ENCODE results near the gene PLK3.
A peak's percentile ranks its signal among the peaks of the same experiment; 100 is the strongest.
"Not testable (repeated sequence)": the region's sequence is repeated elsewhere in the genome, so short reads cannot be mapped to it uniquely, and the experiment has no call there.

PLK3 gene

DNA sequence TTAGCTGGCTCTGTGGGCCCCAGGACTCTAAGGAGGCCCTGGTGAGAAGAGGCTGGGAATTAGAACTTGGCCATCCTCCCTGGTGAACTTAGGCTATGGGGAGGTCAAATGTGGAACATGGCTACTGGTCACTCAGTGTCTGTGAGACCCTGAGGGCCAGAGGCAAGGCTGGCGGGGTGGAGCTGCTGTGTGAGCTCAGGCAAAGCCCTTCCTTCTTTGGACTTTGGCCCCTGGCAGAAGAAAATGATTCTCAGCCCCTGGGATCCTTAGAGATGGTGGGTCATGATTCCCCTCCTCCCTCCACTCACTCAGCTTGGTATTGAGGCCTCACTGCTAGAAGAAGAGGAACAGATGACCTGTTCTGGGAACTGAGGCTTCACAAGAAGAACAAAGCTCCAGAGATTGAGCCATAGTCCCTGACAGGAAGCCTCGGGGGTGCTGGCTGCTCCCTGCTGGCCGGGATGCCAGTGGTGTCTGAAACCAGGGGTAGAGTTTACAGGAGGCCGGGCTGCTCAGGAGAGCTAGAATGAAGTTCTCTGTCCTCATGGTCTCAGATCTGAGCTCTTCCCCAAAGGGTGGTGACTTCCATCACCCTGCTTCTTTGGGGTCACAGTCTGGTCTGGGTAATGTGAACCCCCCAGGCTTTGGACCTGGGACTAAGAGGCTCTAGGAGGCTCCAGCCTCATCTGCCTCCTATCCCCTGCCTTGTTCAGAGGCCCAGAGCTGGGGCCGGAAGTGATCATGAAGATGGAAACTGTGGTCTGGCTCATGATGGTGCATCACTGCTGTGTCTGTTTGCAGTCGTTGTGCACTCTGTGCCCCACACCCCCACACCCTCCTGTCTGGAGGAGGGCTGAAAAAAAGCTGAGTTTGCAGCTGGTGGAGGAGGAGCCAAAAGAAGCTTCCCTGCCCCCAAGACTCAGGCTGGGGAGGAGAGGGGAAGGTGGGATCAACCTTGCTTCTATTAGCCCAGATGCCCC is 9.1 kb downstream of the PLK3 start:
- DNase-seq (ENCODE audit: low read depth, low spot score) = peak; percentile 44

- no peak for DNase-seq (ENCODE audit: low read depth, low spot score)
These were observed 10.1 kb downstream of the PLK3 start for GRCh38 chr1:44810101-44810761.

DNA sequence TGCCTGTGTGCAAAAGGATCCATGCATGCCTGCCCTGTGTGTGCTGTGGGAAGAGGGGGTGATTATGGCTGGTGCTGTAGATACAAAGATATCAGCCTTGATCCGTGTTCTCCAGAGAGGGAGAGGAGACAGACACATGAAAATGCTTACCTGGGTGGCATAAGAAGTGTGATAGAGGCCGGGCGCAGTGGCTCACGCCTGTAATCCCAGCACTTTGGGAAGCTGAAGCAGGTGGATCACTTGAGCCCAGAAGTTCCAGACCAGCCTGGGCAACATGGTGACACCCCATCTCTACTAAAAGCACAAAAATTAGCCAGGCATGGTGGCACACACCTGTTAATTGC is 10.6 kb downstream of the PLK3 start:
- not testable (repeated sequence) for DNase-seq (ENCODE audit: low read depth, low spot score)

DNA sequence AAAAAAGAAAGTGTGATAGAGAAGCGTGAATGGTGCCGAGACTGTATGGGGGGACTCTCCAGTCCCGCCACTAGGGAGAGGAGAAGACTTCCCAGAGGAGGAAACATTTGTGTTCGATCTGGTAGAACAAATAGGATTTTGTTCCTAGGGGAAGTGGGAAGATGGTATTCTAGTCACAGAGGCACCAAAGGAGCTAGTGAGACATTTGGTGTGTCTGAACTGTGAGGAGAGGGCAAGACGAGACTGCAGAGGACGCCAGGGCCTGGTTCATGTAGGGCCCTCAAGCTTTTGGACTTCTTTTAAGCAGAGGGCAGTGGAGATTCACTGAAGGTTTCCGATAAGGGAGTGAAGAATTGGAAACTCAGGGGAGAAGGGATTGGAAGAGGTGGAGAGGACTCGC is 11.1 kb downstream of the PLK3 start:
- DNase-seq (ENCODE audit: low read depth, low spot score) = no peak

DNA sequence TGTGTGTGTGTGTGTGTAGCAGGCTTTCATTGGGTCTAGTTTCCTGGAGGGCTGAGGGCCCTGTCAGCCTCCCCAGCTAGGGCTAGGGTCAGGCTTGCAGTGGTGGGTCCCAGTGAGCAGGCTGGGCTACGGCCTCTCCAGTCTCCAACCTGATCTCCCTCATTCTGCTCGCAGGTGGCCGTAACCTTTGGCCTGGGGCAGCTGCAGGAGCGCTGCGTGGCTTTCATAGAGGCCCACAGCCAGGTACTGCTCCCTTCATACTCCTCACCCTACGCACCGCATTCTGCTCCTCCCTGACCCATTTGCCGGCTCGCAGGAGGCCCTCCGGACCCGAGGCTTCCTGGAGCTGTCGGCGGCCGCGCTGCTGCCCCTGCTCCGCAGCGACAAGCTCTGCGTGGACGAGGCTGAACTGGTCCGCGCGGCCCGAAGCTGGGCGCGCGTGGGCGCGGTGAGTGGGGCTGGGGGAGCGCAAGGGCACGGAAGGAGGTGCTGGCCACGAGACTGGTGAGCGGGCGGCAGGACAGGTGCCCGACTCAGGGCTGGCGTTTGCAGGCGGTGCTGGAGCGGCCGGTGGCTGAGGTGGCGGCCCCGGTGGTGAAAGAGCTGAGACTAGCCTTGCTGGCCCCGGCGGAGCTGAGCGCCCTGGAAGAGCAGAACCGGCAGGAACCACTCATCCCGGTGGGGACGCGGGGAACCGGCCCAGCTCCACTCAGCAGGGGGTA is 12.8 kb downstream of the PLK3 start:
- peak; percentile 52 for DNase-seq (ENCODE audit: low read depth, low spot score)

- not testable (repeated sequence) for DNase-seq (ENCODE audit: low read depth, low spot score)
These were observed 15.7 kb downstream of the PLK3 start for GRCh38 chr1:44815926-44816325.

DNA sequence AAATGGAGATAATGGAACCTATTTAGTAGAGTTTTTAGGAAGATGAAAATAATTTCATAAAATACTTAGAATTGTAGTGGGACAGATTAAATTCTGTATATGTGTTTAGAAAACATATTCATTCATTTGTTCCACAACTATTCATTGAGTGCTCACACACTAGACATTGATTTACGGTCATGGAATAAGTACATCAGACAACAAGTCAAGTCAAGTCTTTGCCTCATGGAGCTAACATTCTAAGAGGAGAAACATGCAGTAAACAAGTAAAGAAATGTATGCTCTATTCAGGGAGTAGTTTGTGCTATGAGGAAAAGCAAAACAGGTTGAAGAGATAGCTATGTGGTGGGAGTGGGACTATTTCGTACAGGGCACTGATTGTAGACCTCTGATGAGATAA is 17.1 kb downstream of the PLK3 start:
- DNase-seq (ENCODE audit: low read depth, low spot score) = no peak

DNA sequence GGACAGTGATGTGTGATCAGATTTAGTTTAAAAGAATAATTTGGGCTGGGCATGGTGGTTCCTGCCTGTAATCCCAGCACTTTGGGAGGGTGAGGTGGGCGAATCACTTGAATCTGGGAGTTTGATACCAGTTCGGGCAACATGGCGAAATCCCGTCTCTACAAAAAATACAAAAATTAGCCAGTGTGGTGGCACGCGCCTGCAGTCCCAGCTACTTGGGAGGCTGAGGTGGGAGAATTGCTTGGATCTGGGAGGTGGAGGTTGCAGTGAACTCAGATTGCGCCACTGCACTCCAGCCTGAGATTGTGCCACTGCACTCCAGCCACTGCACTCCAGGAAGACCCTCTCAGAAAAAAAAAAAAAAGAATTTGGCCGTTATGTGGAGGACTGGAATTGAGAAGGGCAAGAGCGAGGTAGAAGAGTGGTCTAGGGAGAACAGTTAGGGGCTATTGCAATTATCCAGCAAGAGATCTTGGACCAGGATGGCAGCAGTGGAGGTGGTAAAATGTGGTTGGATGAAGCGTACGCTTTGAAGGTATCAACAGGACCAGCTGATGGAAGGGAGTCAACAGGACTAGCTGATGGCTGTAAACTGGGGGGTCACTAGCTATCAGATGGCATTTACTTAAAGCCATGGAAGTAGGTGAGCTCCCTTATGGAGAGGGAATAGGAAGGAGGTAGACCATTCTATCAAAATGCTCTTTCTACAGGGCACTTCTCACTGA is 17.8 kb downstream of the PLK3 start:
- no peak for DNase-seq (ENCODE audit: low read depth, low spot score)

DNA sequence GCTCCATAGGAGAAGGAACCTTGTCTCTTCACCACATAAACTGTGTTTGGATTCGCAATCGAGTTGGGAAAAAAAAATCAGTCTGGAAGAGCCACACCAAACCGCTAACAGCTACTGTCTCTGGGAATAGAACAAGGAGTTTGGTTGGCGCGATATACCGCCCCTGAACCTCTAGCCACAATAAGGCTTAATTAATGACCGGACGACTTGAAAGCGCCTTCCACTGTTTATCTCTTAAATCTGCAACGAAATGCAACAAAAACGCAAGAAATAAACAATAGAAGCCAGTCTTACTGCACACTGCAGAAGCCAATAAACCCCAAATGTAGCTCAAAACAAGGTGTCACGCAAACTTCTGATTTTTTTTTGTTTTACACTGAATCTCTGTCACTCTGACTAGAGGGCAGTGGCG is 19.0 kb downstream of the PLK3 start:
- no peak for DNase-seq (ENCODE audit: low read depth, low spot score)

DNA sequence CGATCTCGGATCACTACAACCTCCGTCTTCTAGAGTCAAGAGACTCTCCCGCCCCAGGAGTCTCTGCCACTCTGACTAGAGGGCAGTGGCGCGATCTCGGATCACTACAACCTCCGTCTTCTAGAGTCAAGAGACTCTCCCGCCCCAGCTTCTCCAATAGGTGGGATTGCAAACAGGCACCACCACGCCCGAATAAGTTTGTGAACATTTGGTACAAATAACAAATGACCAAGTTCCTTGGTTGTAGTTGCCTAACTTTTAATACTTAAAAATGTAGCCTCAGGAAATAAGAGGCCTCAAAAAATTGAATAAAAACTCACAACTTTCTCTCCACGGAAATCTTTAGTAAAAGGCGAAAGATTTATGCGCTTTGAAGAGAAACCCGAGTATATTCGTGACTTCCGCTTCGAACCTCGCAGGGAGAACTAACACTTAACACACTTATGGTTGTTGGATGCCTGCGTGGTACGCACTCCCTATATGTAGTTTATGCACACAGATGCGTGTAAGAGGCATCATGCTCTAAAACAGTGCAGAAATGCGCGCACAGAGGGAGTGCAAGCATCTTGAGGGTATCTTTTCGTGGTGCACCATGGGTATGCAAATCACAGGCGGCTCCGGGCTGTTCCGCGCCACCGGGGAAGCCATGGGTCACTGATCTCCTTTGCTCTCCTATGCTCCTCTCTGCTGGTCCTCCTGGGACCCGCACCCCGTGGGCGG is 19.6 kb downstream of the PLK3 start:
- peak; percentile 95 for DNase-seq (ENCODE audit: low read depth, low spot score)

DNA sequence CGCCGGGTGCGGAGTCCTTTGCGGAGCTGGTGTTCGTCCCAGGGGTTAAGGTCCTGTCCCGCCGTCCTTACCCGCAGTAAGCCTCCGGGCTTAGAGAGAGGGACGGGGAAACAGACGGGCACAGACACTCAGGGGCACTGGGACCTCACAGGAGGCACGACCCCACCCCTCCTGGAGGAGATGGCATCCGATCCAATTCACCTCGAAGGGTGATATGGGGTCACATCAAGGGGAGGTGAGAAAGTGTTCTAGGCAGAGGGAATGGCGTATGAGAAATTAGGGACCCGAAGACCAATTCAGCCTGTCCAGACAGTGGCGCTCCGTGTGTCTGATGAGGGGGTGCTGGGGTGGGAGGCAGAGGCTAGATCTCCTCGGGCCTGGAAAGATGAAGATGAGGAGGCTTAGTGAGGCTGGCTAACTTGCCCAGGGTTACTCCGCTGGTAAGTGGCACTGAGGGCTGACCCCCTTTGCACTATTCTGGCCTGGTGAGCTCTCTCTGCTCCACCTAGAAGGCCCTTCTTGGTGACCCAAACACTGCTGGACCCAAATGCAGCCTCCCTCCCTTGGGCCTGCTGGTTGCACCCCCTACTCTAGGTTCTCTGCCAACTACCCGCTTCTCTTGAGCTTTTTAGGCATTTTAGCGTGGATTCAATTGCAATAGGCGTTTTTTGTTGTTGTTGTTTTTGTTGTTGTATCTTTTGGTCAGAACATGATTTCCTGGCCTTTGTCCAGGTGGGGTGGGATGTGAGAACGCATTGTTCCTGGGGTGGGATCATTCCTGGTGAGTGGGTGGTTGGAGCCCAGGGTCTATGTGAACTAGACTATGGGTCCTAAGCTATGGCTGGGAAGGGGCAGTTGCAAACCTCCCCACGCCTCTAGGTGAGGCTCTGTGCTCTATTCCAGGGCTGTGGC is 20.4 kb downstream of the PLK3 start:
- no peak for DNase-seq (ENCODE audit: low read depth, low spot score)

GRCh38 chr1:44821240-44821715 is 21.1 kb downstream of the PLK3 start:
- DNase-seq (ENCODE audit: low read depth, low spot score) = no peak

DNA sequence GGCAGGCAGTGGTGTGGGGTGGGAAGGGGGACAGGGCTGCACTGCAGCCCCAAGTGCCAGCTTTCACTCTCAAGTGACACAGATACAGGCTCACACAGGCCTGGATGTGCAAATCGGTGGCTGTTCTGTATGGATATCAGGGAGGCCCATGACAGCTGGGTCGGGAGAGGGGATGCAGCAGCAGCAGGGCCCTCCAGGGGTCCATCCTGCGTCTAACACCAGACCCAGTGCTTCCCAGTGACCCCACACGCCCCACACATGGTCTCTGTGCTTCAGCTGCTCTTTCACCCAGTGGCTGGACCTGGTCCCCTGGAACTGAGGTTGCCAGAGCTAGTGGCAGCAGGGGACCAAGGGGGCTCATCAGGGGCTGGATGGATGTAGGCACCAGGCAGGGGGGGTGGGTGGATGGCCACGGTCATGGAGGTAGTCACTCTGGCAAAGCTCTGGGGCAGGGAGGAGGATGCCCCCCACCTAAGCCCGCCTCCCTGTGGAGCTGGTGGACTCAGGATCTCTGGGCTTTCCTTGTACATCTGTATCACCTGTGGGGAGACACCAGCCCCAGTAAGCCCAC is 22.0 kb downstream of the PLK3 start:
- no peak for DNase-seq (ENCODE audit: low read depth, low spot score)

- DNase-seq (ENCODE audit: low read depth, low spot score) = no peak
These were observed 22.8 kb downstream of the PLK3 start for GRCh38 chr1:44822981-44823451.

DNA sequence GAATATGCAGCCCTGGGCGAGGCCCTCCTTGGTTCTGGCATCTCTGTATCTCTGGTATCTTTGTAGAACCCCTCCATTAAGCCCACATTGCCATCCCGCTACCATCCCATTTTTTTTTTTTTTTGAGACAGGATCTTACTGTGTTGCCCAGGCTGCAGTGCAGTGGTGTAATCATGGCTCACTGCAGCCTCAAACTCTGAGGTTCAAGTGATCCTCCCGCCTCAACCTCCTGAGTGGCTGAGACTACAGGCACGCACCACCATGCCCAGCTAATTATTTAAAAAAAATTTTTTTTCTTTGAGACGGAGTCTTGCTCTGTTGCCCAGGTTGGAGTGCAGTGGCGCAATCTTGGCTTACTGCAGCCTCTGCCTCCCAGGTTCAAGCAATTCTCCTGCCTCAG is 24.2 kb downstream of the PLK3 start:
- DNase-seq (ENCODE audit: low read depth, low spot score) = not testable (repeated sequence)

GRCh38 chr1:44826375-44827196 is 26.4 kb downstream of the PLK3 start:
- no peak for DNase-seq (ENCODE audit: low read depth, low spot score)

DNA sequence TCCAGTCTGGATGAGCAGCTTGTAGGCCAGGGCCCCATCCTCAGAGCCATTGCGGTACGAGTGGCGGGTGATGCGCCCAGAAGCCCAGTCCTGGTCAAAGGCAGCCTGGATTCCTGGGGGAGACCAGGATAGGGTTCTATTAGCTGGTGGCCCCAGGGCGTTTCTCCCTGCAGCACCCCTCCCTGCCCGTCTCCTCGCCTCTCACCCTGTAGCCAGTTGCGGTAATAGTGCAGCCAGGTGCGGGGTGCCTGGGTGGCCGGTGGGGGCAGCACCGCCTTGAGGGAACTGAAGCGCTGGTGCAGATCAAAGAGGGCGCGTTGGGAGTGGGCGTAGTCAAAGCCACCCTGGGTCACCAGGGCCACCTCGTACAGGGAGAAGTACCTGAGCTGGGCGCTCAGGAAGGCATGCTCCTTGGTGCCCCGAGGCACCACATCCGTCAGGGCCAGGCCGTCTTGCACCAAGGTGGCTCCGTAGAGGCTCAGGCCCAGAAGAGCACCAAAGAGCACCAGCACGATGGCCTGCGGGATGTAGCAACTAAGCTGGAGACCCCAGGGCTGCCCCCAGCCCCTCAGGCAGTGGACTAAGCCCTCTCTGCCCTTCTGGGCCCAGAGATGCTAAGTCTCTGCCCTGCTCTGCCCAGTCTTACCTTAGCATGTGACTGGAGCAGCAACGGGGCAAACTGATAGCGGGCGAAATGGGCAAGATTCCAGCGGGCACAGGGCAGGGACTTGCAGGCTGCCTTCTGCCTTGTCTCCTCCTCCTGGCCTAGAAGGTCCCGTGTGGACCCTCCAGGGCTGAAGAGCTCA is 27.2 kb downstream of the PLK3 start:
- DNase-seq (ENCODE audit: low read depth, low spot score) = peak; percentile 75

Measured in ELF-1 (cell line).